GM23338 (cell line): Measurements from ENCODE around the gene TRIM44. TPM values are rescaled to one million over a fixed set of nuclear protein-coding genes. Genes with fewer than 3 reads are reported as not detected.

ENCODE experiments used
- ATAC-seq: fragments of 200-7000 bp; cut with Tn5 transposase; 3 replicates; pipeline ENCODE4 v1.9.1; 2020
- DNase-seq: peaks from one replicate; pipeline ENCODE4 v3.0.0-alpha.2; 2015; ENCODE audit warnings: low spot score
- H2AFZ ChIP-seq: fragments of 200-600 bp; sonication (generic); 2 replicates; pipeline ENCODE4 v1.8.0; 2016; ENCODE audit warnings: antibody characterized with exemption, mild to moderate bottlenecking, moderate library complexity
- H3F3A ChIP-seq: fragments of 200-600 bp; sonication (generic); replicated peaks from 2 replicates; pipeline ENCODE4 v1.8.0; 2017; ENCODE audit warnings: antibody characterized with exemption, mixed run types, low read depth
- H3K27ac ChIP-seq: fragments of 200-600 bp; sonication (generic); 2 replicates; pipeline ENCODE4 v1.6.1; 2016; ENCODE audit warnings: low read depth
- H3K27me3 ChIP-seq: fragments of 200-600 bp; sonication (generic); 2 replicates; pipeline ENCODE4 v1.8.0; 2016; ENCODE audit warnings: mild to moderate bottlenecking, mixed run types, moderate library complexity; ENCODE audit not compliant: insufficient read depth
- H3K36me3 ChIP-seq: fragments of 200-600 bp; sonication (generic); 2 replicates; pipeline ENCODE4 v1.8.0; 2016; ENCODE audit warnings: mild to moderate bottlenecking; ENCODE audit not compliant: insufficient read depth
- H3K4me1 ChIP-seq: fragments of 200-600 bp; sonication (generic); 2 replicates; pipeline ENCODE4 v1.8.0; 2016; ENCODE audit warnings: mild to moderate bottlenecking, moderate library complexity; ENCODE audit not compliant: insufficient read depth
- H3K4me2 ChIP-seq: fragments of 200-600 bp; sonication (generic); 2 replicates; pipeline ENCODE4 v1.7.1; 2017; ENCODE audit warnings: mixed run types
- H3K4me3 ChIP-seq: fragments of 200-600 bp; sonication (generic); 2 replicates; pipeline ENCODE4 v1.6.1; 2016; ENCODE audit warnings: mixed run types
- H3K79me2 ChIP-seq: fragments of 200-600 bp; sonication (generic); replicated peaks from 2 replicates; pipeline ENCODE4 v1.8.0; 2017; ENCODE audit warnings: mild to moderate bottlenecking; ENCODE audit not compliant: insufficient read depth
- H3K9me2 ChIP-seq: fragments of 200-600 bp; sonication (generic); 2 replicates; pipeline ENCODE4 v1.8.0; 2017; ENCODE audit not compliant: insufficient read depth
- H4K20me1 ChIP-seq: fragments of 200-600 bp; sonication (generic); replicated peaks from 2 replicates; pipeline ENCODE4 v1.8.0; 2017; ENCODE audit warnings: mild to moderate bottlenecking; ENCODE audit not compliant: insufficient read depth
- H3K27ac Mint-ChIP-seq: 2 replicates; pipeline ENCODE4 v1.8.0; 2020; ENCODE audit warnings: inconsistent platforms, mild to moderate bottlenecking, moderate library complexity, mixed read lengths
- H3K27me3 Mint-ChIP-seq: 3 replicates; pipeline ENCODE4 v1.8.0; 2022; ENCODE audit warnings: low read depth, mild to moderate bottlenecking, moderate library complexity, mixed read lengths, inconsistent platforms; ENCODE audit not compliant: insufficient read depth, poor library complexity
- H3K36me3 Mint-ChIP-seq: 3 replicates; pipeline ENCODE4 v1.8.0; 2021; ENCODE audit warnings: low read depth, mild to moderate bottlenecking, inconsistent platforms, moderate library complexity, mixed read lengths
- H3K4me1 Mint-ChIP-seq: 3 replicates; pipeline ENCODE4 v1.8.0; 2020; ENCODE audit warnings: mild to moderate bottlenecking, inconsistent platforms, mixed read lengths
- H3K4me3 Mint-ChIP-seq: 3 replicates; pipeline ENCODE4 v1.8.0; 2021; ENCODE audit warnings: moderate library complexity, mild to moderate bottlenecking, inconsistent platforms, mixed read lengths
- H3K9me3 Mint-ChIP-seq: 3 replicates; pipeline ENCODE4 v1.8.0; 2020; ENCODE audit warnings: moderate library complexity, mild to moderate bottlenecking, inconsistent platforms, mixed read lengths
- CREB1 ChIP-seq: fragments of 250-450 bp; sonication (Bioruptor Pico); IDR thresholded peaks from 2 replicates; pipeline ENCODE4 v1.5.0; 2020; ENCODE audit warnings: low read depth, mild to moderate bottlenecking, moderate library complexity
- ETS1 ChIP-seq: IDR thresholded peaks from 2 replicates; pipeline ENCODE4 v1.6.1; 2016; ENCODE audit warnings: antibody characterized with exemption
- EZH2 ChIP-seq: fragments of 200-600 bp; sonication (generic); IDR thresholded peaks from one replicate; pipeline ENCODE4 v1.8.0; 2017; ENCODE audit warnings: antibody characterized with exemption, mild to moderate bottlenecking, low read depth; ENCODE audit not compliant: unreplicated experiment
- EZH2phosphoT487 ChIP-seq: fragments of 200-600 bp; sonication (generic); IDR thresholded peaks from one replicate; pipeline ENCODE4 v1.8.1; 2018; ENCODE audit warnings: antibody characterized with exemption; ENCODE audit not compliant: unreplicated experiment
- JUNB ChIP-seq: IDR thresholded peaks from one replicate; pipeline ENCODE4 v1.6.1; 2016; ENCODE audit warnings: antibody characterized with exemption; ENCODE audit not compliant: unreplicated experiment
- NANOG ChIP-seq: IDR thresholded peaks from 2 replicates; pipeline ENCODE4 v1.6.1; 2016; ENCODE audit warnings: antibody characterized with exemption, borderline replicate concordance
- POLR2AphosphoS5 ChIP-seq: IDR thresholded peaks from 2 replicates; pipeline ENCODE4 v1.6.1; 2016; ENCODE audit warnings: antibody characterized with exemption, low read depth
- REST ChIP-seq: IDR thresholded peaks from one replicate; pipeline ENCODE4 v1.6.1; 2018; ENCODE audit warnings: antibody characterized with exemption; ENCODE audit not compliant: unreplicated experiment
- STAT1 ChIP-seq: IDR thresholded peaks from one replicate; pipeline ENCODE4 v1.6.1; 2016; ENCODE audit warnings: antibody characterized with exemption; ENCODE audit not compliant: unreplicated experiment
- ZNF114 ChIP-seq: fragments of 250-450 bp; sonication (Bioruptor Pico); IDR thresholded peaks from 2 replicates; pipeline ENCODE4 v1.5.0; 2020; ENCODE audit warnings: mild to moderate bottlenecking, moderate library complexity
- ZNF331 ChIP-seq: fragments of 250-450 bp; sonication (Bioruptor Pico); IDR thresholded peaks from 2 replicates; pipeline ENCODE4 v1.5.0; 2020; ENCODE audit warnings: low read depth, mild to moderate bottlenecking, moderate library complexity
- polyA plus RNA-seq: library from polyadenylated mRNA; unstranded; fragments of >200 nt; fragmentation: Nextera tagmentation; extraction: Ambion mirVana; gene quantifications from 2 replicates; pipeline ENCODE4 v1.2.1, GENCODE V29; 2016
- total RNA-seq: library from RNA; depleted of rRNA; stranded (reverse); fragments of >200 nt; shearing (Covaris generic); gene quantifications from 2 replicates; pipeline ENCODE4 v1.2.3, GENCODE V29; 2014
- TF ChIP-seq, protein P1 (sequence below): fragments of 250-450 bp; sonication (Bioruptor Pico); IDR thresholded peaks from 2 replicates; pipeline ENCODE4 v1.5.0; 2020; ENCODE audit warnings: mild to moderate bottlenecking, moderate library complexity
- TF ChIP-seq, protein P2 (sequence below), 2 experiments: fragments of 200-600 bp in 1 of 2; sonication (generic) in 1 of 2; conservative IDR thresholded peaks; 2 replicates each; pipeline versions ENCODE4 v1.5.1 to v1.6.1; 2016 to 2017; ENCODE audit warnings: antibody characterized with exemption in 2 of 2, low read depth in 2 of 2, mild to moderate bottlenecking in 2 of 2, moderate library complexity in 1 of 2

TRIM44 gene
- total and polyA plus RNA-seq, 2 experiments from 2014 or later, result 10.3 to 10.4 TPM

GRCh38 chr11:35617316-35617686 is 45.3 kb upstream of the TRIM44 start:
- peak overlapping the region; percentile 64 for H2AFZ ChIP-seq
- no peaks in the 10 kb centered on the region for H3K36me3 ChIP-seq
- Mint-ChIP-seq H3K27ac (no peak overlapping the region), H3K27me3 (peaks cover 26% of the 10 kb centered on the region), H3K4me1 (peaks cover 41% of the 10 kb centered on the region), H3K4me3 (peak overlapping the region; percentile 77), H3K9me3 (peaks cover 7% of the 10 kb centered on the region), H3K36me3 (peaks cover 15% of the 10 kb centered on the region)
- H3K79me2 ChIP-seq, result no peaks in the 10 kb centered on the region
- no peak for DNase-seq
- TF ChIP-seq STAT1 (no peak), ZNF114 (CRISPR knock-in tag) (no peak), NANOG (no peak), EZH2phosphoT487 (no peak), ZNF331 (CRISPR knock-in tag) (no peak), EZH2 (no peak), ETS1 (no peak), REST (no peak), JUNB (no peak), CREB1 (no peak), POLR2AphosphoS5 (no peak)
- TF ChIP-seq, protein P1, sequence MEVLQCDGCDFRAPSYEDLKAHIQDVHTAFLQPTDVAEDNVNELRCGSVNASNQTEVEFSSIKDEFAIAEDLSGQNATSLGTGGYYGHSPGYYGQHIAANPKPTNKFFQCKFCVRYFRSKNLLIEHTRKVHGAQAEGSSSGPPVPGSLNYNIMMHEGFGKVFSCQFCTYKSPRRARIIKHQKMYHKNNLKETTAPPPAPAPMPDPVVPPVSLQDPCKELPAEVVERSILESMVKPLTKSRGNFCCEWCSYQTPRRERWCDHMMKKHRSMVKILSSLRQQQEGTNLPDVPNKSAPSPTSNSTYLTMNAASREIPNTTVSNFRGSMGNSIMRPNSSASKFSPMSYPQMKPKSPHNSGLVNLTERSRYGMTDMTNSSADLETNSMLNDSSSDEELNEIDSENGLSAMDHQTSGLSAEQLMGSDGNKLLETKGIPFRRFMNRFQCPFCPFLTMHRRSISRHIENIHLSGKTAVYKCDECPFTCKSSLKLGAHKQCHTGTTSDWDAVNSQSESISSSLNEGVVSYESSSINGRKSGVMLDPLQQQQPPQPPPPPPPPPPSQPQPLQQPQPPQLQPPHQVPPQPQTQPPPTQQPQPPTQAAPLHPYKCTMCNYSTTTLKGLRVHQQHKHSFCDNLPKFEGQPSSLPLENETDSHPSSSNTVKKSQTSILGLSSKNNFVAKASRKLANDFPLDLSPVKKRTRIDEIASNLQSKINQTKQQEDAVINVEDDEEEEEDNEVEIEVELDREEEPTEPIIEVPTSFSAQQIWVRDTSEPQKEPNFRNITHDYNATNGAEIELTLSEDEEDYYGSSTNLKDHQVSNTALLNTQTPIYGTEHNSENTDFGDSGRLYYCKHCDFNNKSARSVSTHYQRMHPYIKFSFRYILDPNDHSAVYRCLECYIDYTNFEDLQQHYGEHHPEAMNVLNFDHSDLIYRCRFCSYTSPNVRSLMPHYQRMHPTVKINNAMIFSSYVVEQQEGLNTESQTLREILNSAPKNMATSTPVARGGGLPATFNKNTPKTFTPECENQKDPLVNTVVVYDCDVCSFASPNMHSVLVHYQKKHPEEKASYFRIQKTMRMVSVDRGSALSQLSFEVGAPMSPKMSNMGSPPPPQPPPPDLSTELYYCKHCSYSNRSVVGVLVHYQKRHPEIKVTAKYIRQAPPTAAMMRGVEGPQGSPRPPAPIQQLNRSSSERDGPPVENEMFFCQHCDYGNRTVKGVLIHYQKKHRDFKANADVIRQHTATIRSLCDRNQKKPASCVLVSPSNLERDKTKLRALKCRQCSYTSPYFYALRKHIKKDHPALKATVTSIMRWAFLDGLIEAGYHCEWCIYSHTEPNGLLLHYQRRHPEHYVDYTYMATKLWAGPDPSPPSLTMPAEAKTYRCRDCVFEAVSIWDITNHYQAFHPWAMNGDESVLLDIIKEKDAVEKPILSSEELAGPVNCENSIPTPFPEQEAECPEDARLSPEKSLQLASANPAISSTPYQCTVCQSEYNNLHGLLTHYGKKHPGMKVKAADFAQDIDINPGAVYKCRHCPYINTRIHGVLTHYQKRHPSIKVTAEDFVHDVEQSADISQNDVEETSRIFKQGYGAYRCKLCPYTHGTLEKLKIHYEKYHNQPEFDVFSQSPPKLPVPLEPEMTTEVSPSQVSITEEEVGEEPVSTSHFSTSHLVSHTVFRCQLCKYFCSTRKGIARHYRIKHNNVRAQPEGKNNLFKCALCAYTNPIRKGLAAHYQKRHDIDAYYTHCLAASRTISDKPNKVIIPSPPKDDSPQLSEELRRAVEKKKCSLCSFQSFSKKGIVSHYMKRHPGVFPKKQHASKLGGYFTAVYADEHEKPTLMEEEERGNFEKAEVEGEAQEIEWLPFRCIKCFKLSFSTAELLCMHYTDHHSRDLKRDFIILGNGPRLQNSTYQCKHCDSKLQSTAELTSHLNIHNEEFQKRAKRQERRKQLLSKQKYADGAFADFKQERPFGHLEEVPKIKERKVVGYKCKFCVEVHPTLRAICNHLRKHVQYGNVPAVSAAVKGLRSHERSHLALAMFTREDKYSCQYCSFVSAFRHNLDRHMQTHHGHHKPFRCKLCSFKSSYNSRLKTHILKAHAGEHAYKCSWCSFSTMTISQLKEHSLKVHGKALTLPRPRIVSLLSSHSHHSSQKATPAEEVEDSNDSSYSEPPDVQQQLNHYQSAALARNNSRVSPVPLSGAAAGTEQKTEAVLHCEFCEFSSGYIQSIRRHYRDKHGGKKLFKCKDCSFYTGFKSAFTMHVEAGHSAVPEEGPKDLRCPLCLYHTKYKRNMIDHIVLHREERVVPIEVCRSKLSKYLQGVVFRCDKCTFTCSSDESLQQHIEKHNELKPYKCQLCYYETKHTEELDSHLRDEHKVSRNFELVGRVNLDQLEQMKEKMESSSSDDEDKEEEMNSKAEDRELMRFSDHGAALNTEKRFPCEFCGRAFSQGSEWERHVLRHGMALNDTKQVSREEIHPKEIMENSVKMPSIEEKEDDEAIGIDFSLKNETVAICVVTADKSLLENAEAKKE, result no peak
- TF ChIP-seq, protein P2, sequence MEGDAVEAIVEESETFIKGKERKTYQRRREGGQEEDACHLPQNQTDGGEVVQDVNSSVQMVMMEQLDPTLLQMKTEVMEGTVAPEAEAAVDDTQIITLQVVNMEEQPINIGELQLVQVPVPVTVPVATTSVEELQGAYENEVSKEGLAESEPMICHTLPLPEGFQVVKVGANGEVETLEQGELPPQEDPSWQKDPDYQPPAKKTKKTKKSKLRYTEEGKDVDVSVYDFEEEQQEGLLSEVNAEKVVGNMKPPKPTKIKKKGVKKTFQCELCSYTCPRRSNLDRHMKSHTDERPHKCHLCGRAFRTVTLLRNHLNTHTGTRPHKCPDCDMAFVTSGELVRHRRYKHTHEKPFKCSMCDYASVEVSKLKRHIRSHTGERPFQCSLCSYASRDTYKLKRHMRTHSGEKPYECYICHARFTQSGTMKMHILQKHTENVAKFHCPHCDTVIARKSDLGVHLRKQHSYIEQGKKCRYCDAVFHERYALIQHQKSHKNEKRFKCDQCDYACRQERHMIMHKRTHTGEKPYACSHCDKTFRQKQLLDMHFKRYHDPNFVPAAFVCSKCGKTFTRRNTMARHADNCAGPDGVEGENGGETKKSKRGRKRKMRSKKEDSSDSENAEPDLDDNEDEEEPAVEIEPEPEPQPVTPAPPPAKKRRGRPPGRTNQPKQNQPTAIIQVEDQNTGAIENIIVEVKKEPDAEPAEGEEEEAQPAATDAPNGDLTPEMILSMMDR (conservative IDR thresholded peaks at IDR 0.05; ENCODE audit: low read depth in 2 of 2), result no peak
- 0 out of 2 replicates have a peak, but pooled peaks cover 2% of the 10 kb centered on the region for H3F3A ChIP-seq
- no peak for ATAC-seq
- H4K20me1 ChIP-seq, result no peaks in the 10 kb centered on the region
- H3K27me3 ChIP-seq, result peaks cover 38% of the 10 kb centered on the region
- no peak overlapping the region for H3K27ac ChIP-seq
- H3K4me1 ChIP-seq, result peaks cover 14% of the 10 kb centered on the region
- no peaks in the 10 kb centered on the region for H3K9me2 ChIP-seq
- H3K4me3 ChIP-seq, result peak overlapping the region; percentile 65
- H3K4me2 ChIP-seq, result peak overlapping the region; percentile 75
